ENCODE measurements around the gene SET.

GRCh38 chr9:128732576-128732975, 43.6 kb downstream of the SET start:
- TF ChIP-seq LEF1 (IDR thresholded peaks at IDR 0.05; ENCODE audit: borderline replicate concordance) (no peak), ARNT (IDR thresholded peaks at IDR 0.05) (no peak), FOXK2 (IDR thresholded peaks at IDR 0.05) (no peak), BHLHE40 (IDR thresholded peaks at IDR 0.05; ENCODE audit: borderline replicate concordance) (no peak), CTBP1 (IDR thresholded peaks at IDR 0.05; ENCODE audit: borderline replicate concordance) (no peak), SUZ12 (IDR thresholded peaks at IDR 0.05) (no peak), PKNOX1 (IDR thresholded peaks at IDR 0.05) (no peak), L3MBTL2 (conservative IDR thresholded peaks at IDR 0.05) (no peak), TARDBP (IDR thresholded peaks at IDR 0.05) (no peak)

All from HEK293T (cell line).